ENCODE results near the gene MT3. TPM values are rescaled to one million over a fixed set of nuclear protein-coding genes. Genes with fewer than 3 reads are reported as not detected.

MT3 gene
- total RNA-seq, 3 donors from 2014 or later (not counting 1 experiment from before 2014, with no cell fraction given) = not detected

DNA sequence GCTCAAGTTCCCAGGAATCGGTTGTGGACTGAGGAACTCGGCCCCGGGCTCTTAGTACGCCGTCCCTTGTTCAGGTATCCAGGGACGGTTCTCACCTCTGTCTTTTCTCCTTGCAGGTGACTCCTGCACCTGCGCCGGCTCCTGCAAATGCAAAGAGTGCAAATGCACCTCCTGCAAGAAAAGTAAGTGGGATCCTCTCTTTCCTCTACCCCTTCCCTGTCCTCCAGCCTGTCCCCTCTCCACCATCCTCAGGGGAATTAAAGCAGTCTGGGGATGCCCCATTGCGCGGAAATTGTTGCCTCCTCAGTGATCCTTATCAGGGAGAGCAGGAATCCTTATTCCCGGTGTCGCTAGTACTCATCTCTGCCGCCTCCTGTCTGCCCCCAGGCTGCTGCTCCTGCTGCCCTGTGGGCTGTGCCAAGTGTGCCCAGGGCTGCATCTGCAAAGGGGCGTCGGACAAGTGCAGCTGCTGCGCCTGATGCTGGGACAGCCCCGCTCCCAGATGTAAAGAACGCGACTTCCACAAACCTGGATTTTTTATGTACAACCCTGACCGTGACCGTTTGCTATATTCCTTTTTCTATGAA, 19.6 kb downstream of the MT3 start:
- Mint-ChIP-seq H3K4me3 (peak overlapping the region; percentile 95), H3K36me3 (no peaks in the 10 kb centered on the region), H3K4me1 (peaks cover 50 to 51% of the 10 kb centered on the region in 2 donors), H3K27ac (peak overlapping the region; percentile 89 to 96), H3K27me3 (ENCODE audit: low read depth in 2 of 2) (no peaks in the 10 kb centered on the region), H3K9me3 (no peaks in the 10 kb centered on the region)
- 0% methylated on average over 21 of the region's 21 CpGs for WGBS (ENCODE audit: insufficient coverage)
- TF ChIP-seq CTCF (IDR thresholded peaks at IDR 0.05) = no peak
- no peak for ATAC-seq
- intact Hi-C loops (cut with micrococcal nuclease) = loop anchor here (1.0 kb wide), 1 partner anchor 73 kb away; the partner anchor contains the start of gene MT1X
- Histone ChIP-seq H3K4me3 (ENCODE audit: low read length) (peak overlapping the region; percentile 59), H3K27ac (ENCODE audit: low read length) (peak overlapping the region; percentile 43), H3K27me3 (ENCODE audit: control insufficient read depth, insufficient read depth, low read length) (no peaks in the 10 kb centered on the region), H3K36me3 (ENCODE audit: control insufficient read depth, insufficient read depth, low read length) (no peaks in the 10 kb centered on the region), H3K4me1 (ENCODE audit: control insufficient read depth, insufficient read depth, low read length) (peaks cover 47% of the 10 kb centered on the region), H3K9me3 (ENCODE audit: control insufficient read depth, insufficient read depth, low read length) (no peaks in the 10 kb centered on the region)
- peak; percentile 18 to 37 for DNase-seq

DNA sequence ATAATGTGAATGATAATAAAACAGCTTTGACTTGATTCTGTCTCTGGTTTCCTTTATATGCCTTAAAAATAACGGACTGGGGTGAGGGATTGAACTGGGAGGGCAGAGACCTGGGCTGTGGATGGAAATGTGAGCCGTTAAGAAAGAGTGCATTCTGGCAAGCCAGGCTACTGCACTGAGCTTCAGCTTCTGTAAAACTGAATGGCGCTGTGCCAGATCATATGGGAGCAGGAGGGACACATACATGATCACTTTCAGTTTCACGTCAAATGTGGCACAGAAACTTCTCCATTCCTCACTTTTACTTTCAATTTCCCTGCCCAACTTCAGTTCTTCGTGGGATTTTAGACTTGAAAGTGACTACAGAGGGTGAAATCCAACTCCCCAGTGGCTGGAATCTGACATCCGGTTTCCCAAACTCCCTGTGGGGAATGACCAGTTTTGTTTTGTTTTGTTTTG, 20.2 kb downstream of the MT3 start:
- H3K9me3 ChIP-seq (ENCODE audit: control insufficient read depth, insufficient read depth, low read length) = no peaks in the 10 kb centered on the region
- H3K27me3 ChIP-seq (ENCODE audit: control insufficient read depth, insufficient read depth, low read length) = no peaks in the 10 kb centered on the region
- peak; percentile 42 to 59 (median 43) for ATAC-seq
- peaks cover 50 to 51% of the 10 kb centered on the region in 2 donors for H3K4me1 Mint-ChIP-seq
- no peak for TF ChIP-seq CTCF (IDR thresholded peaks at IDR 0.05)
- H3K36me3 Mint-ChIP-seq = no peaks in the 10 kb centered on the region
- intact Hi-C loops (cut with micrococcal nuclease) = no loop called here
- peak overlapping the region; percentile 87 for H3K27ac ChIP-seq (ENCODE audit: low read length)
- no peaks in the 10 kb centered on the region for H3K9me3 Mint-ChIP-seq
- 1% methylated on average over 6 of the region's 6 CpGs for WGBS (ENCODE audit: insufficient coverage)
- no peaks in the 10 kb centered on the region for H3K36me3 ChIP-seq (ENCODE audit: control insufficient read depth, insufficient read depth, low read length)
- peak overlapping the region; percentile 95 for H3K4me3 Mint-ChIP-seq
- peak overlapping the region; percentile 89 to 96 for H3K27ac Mint-ChIP-seq
- peak overlapping the region; percentile 59 for H3K4me3 ChIP-seq (ENCODE audit: low read length)
- H3K27me3 Mint-ChIP-seq (ENCODE audit: low read depth in 2 of 2) = peaks cover 0 to 3% of the 10 kb centered on the region in 2 donors
- peak; percentile 52 to 95 for DNase-seq
- H3K4me1 ChIP-seq (ENCODE audit: control insufficient read depth, insufficient read depth, low read length) = peaks cover 47% of the 10 kb centered on the region

DNA sequence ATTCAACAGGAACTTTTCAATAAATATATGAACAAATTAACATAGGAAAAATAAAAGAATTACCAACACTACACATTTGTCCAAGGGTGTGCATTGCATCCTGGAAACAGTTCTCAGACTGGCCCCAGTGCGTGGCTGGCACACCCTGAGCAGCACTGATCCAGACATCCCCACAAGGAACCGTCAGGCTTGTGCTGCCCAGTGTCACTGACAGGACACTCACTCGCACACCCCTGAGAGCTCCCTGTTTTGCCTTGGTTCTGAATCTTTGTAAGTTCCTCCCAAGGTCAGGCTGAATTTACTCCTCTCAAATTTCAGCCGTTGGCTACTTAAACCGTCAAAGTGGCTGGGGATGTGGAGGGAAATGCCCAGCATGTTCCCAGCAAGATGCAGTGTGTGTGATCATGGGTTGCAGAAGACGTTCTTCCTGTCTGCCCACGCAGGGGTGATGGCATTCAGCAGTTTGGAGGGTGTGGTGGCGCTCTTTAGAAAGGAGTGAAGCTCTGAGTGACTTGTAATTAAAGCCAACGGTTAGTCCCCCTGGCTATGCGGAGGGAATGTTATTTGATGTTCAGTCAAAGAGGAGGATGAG, 20.8 kb downstream of the MT3 start:
- H3K4me3 Mint-ChIP-seq = peak overlapping the region; percentile 95
- H3K27me3 Mint-ChIP-seq (ENCODE audit: low read depth in 2 of 2) = peaks cover 0 to 3% of the 10 kb centered on the region in 2 donors
- DNase-seq (peak in 1 of 2 donors; percentile 91), ATAC-seq (peak; percentile 13 to 67 (median 65))
- intact Hi-C loops (cut with micrococcal nuclease) = no loop called here
- Histone ChIP-seq H3K9me3 (ENCODE audit: control insufficient read depth, insufficient read depth, low read length) (no peaks in the 10 kb centered on the region), H3K36me3 (ENCODE audit: control insufficient read depth, insufficient read depth, low read length) (no peaks in the 10 kb centered on the region), H3K27me3 (ENCODE audit: control insufficient read depth, insufficient read depth, low read length) (no peaks in the 10 kb centered on the region), H3K27ac (ENCODE audit: low read length) (peak overlapping the region; percentile 87), H3K4me3 (ENCODE audit: low read length) (peak overlapping the region; percentile 59), H3K4me1 (ENCODE audit: control insufficient read depth, insufficient read depth, low read length) (peaks cover 47% of the 10 kb centered on the region)
- 28% methylated on average over 10 of the region's 10 CpGs for WGBS (ENCODE audit: insufficient coverage)
- no peaks in the 10 kb centered on the region for H3K9me3 Mint-ChIP-seq
- H3K27ac Mint-ChIP-seq = peak overlapping the region; percentile 89 to 96
- no peak for TF ChIP-seq CTCF (IDR thresholded peaks at IDR 0.05)
- peaks cover 50 to 51% of the 10 kb centered on the region in 2 donors for H3K4me1 Mint-ChIP-seq
- no peaks in the 10 kb centered on the region for H3K36me3 Mint-ChIP-seq
